Thyroid gland (tissue), 4 donors: ENCODE results near the gene MKKS.

Experiments
- POLR2A ChIP-seq, 2 donors: fragments of 450-650 bp; IDR thresholded peaks; one replicate each; pipeline ENCODE4 v1.6.1; 2017; ENCODE audit warnings: antibody characterized with exemption in 2 of 2, mild to moderate bottlenecking in 2 of 2, moderate library complexity in 1 of 2
- TF ChIP-seq, protein P1 (sequence below), 6 experiments: fragments of 200-600 bp in 3 of 6; fragments of 450-650 bp in 3 of 6; sonication (generic) in 3 of 6; IDR thresholded peaks; one replicate each; pipeline ENCODE4 v1.5.1; 2016 to 2019; ENCODE audit warnings: antibody characterized with exemption in 6 of 6, mild to moderate bottlenecking in 2 of 6, inconsistent platforms in 1 of 6, moderate library complexity in 1 of 6

DNA sequence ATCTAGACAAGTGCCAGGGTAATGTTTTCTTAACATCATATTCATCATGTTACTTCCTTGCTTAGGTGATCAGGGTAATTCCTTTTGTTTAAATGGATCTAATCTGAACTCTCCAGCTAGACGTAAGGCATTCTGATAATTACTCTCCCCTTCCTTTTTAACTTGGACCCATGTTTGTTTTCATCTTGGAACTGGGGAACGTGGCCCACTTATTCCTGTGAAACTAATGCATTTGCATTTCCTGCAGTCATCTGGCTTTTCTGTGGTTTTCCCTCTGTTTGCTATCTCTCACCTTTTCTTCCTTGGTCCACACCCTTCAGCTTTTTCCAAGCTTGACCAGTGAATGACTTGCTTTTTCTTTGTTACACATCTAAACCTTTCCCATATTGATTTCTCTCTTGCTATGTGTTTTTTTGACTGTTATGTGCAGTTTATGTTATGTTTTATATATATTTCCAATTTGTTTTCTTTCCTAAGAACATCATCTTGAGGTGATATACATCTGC, 34.4 kb upstream of the MKKS start:
- TF ChIP-seq, protein P1, sequence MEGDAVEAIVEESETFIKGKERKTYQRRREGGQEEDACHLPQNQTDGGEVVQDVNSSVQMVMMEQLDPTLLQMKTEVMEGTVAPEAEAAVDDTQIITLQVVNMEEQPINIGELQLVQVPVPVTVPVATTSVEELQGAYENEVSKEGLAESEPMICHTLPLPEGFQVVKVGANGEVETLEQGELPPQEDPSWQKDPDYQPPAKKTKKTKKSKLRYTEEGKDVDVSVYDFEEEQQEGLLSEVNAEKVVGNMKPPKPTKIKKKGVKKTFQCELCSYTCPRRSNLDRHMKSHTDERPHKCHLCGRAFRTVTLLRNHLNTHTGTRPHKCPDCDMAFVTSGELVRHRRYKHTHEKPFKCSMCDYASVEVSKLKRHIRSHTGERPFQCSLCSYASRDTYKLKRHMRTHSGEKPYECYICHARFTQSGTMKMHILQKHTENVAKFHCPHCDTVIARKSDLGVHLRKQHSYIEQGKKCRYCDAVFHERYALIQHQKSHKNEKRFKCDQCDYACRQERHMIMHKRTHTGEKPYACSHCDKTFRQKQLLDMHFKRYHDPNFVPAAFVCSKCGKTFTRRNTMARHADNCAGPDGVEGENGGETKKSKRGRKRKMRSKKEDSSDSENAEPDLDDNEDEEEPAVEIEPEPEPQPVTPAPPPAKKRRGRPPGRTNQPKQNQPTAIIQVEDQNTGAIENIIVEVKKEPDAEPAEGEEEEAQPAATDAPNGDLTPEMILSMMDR (IDR thresholded peaks at IDR 0.05): no peak
- TF ChIP-seq POLR2A (IDR thresholded peaks at IDR 0.05): no peak
